GM12878 (cell line): ENCODE data around the gene COL6A3.

ENCODE experiments used
- FOS ChIP-seq: IDR thresholded peaks from 3 replicates; pipeline ENCODE4 v1.6.1; 2011; ENCODE audit warnings: borderline replicate concordance; ENCODE audit not compliant: insufficient read length; ENCODE audit errors: extremely low read depth
- MYC ChIP-seq: IDR thresholded peaks from 2 replicates; pipeline ENCODE4 v1.6.1; 2011; ENCODE audit warnings: mild to moderate bottlenecking, low read length, moderate library complexity, inconsistent platforms; ENCODE audit not compliant: insufficient read depth, insufficient replicate concordance, insufficient read length, severe bottlenecking
- SKIL ChIP-seq: fragments of 450-650 bp; IDR thresholded peaks from 2 replicates; pipeline ENCODE4 v1.6.1; 2017; ENCODE audit warnings: mild to moderate bottlenecking, low read depth, inconsistent platforms; ENCODE audit not compliant: poor library complexity, severe bottlenecking
- TF ChIP-seq, protein P1 (sequence below), 3 experiments: IDR thresholded peaks in 2 of 3; conservative IDR thresholded peaks in 1 of 3; 2 replicates each; pipeline ENCODE4 v1.5.1; 2011; ENCODE audit warnings: low read depth in 3 of 3, low read length in 3 of 3, mild to moderate bottlenecking in 3 of 3, control low read depth in 2 of 3, moderate library complexity in 2 of 3, inconsistent platforms in 1 of 3, mixed read lengths in 1 of 3; ENCODE audit not compliant: control insufficient read depth in 2 of 3, insufficient read depth in 1 of 3; ENCODE audit errors: extremely low read depth in 1 of 3

GRCh38 chr2:237294460-237294859, 119.5 kb downstream of the COL6A3 start:
- TF ChIP-seq FOS (no peak), MYC (no peak), SKIL (no peak)
- TF ChIP-seq, protein P1, sequence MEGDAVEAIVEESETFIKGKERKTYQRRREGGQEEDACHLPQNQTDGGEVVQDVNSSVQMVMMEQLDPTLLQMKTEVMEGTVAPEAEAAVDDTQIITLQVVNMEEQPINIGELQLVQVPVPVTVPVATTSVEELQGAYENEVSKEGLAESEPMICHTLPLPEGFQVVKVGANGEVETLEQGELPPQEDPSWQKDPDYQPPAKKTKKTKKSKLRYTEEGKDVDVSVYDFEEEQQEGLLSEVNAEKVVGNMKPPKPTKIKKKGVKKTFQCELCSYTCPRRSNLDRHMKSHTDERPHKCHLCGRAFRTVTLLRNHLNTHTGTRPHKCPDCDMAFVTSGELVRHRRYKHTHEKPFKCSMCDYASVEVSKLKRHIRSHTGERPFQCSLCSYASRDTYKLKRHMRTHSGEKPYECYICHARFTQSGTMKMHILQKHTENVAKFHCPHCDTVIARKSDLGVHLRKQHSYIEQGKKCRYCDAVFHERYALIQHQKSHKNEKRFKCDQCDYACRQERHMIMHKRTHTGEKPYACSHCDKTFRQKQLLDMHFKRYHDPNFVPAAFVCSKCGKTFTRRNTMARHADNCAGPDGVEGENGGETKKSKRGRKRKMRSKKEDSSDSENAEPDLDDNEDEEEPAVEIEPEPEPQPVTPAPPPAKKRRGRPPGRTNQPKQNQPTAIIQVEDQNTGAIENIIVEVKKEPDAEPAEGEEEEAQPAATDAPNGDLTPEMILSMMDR (IDR thresholded peaks at IDR 0.05 in 2 of 3, conservative IDR thresholded peaks at IDR 0.05 in 1 of 3; ENCODE audit: control insufficient read depth in 2 of 3, extremely low read depth in 1 of 3, insufficient read depth in 1 of 3, low read depth in 3 of 3, low read length in 3 of 3), result no peak
